Endodermal cell (in vitro differentiated cells): ENCODE data around the gene CACNA2D2. TPM values are rescaled to one million over a fixed set of nuclear protein-coding genes. Genes with fewer than 3 reads are reported as not detected.

ENCODE experiments used
- DNase-seq: peaks from one replicate; pipeline ENCODE4 v3.0.0-alpha.2; 2017
- H3K27ac ChIP-seq: 2 replicates; pipeline ENCODE4 v1.5.1; 2013; ENCODE audit warnings: mild to moderate bottlenecking, low read depth, low read length, moderate library complexity
- H3K27me3 ChIP-seq: 2 replicates; pipeline ENCODE4 v1.6.1; 2013; ENCODE audit warnings: mild to moderate bottlenecking, low read length, moderate library complexity; ENCODE audit not compliant: insufficient read depth, control insufficient read depth, poor library complexity, severe bottlenecking
- H3K36me3 ChIP-seq: 2 replicates; pipeline ENCODE4 v1.7.0; 2013; ENCODE audit warnings: mild to moderate bottlenecking, low read length, moderate library complexity; ENCODE audit not compliant: control insufficient read depth, insufficient read depth
- H3K4me1 ChIP-seq: one replicate; pipeline ENCODE4 v1.7.0; 2013; ENCODE audit warnings: low read length; ENCODE audit not compliant: control insufficient read depth, insufficient read depth
- H3K4me3 ChIP-seq: 2 replicates; pipeline ENCODE4 v1.5.1; 2013; ENCODE audit warnings: mild to moderate bottlenecking, low read length, moderate library complexity
- H3K9ac ChIP-seq: 2 replicates; pipeline ENCODE4 v1.6.1; 2013; ENCODE audit warnings: mild to moderate bottlenecking, low read length, moderate library complexity; ENCODE audit not compliant: poor library complexity, severe bottlenecking; ENCODE audit errors: extremely low read depth
- H3K9me3 ChIP-seq: 2 replicates; pipeline ENCODE4 v1.6.1; 2013; ENCODE audit warnings: mild to moderate bottlenecking, low read length, moderate library complexity; ENCODE audit not compliant: control insufficient read depth
- H3K27ac Mint-ChIP-seq: 2 replicates; pipeline ENCODE4 v1.8.0; 2020; ENCODE audit warnings: mixed read lengths
- H3K27me3 Mint-ChIP-seq: 2 replicates; pipeline ENCODE4 v1.8.0; 2021; ENCODE audit warnings: mild to moderate bottlenecking, mixed read lengths; ENCODE audit not compliant: insufficient read depth
- H3K36me3 Mint-ChIP-seq: 2 replicates; pipeline ENCODE4 v1.8.0; 2020; ENCODE audit warnings: low read depth, mixed read lengths
- H3K4me1 Mint-ChIP-seq: 2 replicates; pipeline ENCODE4 v1.8.0; 2020; ENCODE audit warnings: mixed read lengths
- H3K4me3 Mint-ChIP-seq: 2 replicates; pipeline ENCODE4 v1.8.0; 2020; ENCODE audit warnings: mild to moderate bottlenecking, moderate library complexity, mixed read lengths
- H3K9me3 Mint-ChIP-seq: 2 replicates; pipeline ENCODE4 v1.8.0; 2020; ENCODE audit warnings: mild to moderate bottlenecking, mixed read lengths
- WGBS, 2 experiments: methylation state at CpG; one replicate each; pipeline versions ENCODE4 v1.1.5 to v1.1.7; 2013; ENCODE audit warnings: missing lambda C conversion rate in 2 of 2, mixed read lengths in 1 of 2; ENCODE audit not compliant: insufficient coverage in 1 of 2, insufficient read length in 1 of 2; 5-methylcytosine and 5-hydroxymethylcytosine counted together
- total RNA-seq, 2 donors: library from RNA; stranded (reverse); fragmentation: NEBNext Ultra II Directional in 1 of 2; extraction: Animal tissue kit (Norgen Biotek cat#: 25700) in 1 of 2; gene quantifications; 2 replicates in 1 of 2; 3 replicates in 1 of 2; pipeline ENCODE4 v1.2.1, GENCODE V29; 2021
- TF ChIP-seq, protein P1 (sequence below): fragments of 200-600 bp; sonication (generic); conservative IDR thresholded peaks from 2 replicates; pipeline ENCODE4 v1.5.0; 2021; ENCODE audit warnings: antibody characterized with exemption, mild to moderate bottlenecking

CACNA2D2 gene
- total RNA-seq, 2 donors from 2014 or later = 17.6 to 20.7 TPM

DNA sequence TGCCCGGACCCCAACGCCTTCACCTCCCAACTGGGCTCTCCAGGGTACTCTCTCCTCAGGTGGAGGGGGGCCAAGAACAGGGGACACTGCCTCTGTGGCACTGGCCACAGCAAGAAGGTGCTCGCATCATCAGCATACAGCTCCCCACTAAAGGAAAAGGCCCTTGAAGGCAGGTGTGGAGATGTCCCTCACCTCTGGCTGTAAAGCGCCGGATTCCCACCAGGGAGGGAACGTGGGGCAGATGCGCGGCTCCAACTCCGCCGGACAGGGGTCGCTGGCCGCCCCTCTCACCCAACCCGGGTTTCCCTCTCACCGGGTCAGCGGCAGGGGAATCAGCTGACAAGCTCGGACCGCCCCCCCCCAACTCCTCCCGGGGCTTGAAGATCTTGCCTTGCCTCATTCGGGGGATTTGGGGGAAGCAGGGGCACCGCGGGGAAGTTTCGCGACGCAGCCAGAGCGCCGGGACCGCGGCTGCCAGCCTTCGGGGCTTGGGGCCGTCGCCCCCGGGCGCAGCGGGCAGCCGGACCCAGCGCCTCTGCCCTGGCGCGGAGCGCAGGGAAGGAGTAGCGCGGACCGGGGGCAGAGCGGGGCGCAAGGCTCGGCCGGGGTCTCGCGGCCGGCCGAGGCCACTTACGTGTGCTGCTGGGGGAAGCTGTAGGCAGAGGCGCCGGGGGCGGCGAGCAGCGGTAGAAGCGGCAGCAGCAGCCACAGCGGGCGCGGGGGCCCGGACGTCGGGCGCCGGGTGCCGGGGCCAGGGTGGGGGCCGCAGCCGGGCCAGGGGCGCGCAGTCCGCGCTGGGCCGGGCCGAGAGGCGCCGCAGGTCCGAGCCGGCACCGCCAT lies 630 bp downstream of the CACNA2D2 start:
- H3K27ac Mint-ChIP-seq = no peak overlapping the region
- peak overlapping the region; percentile 72 for H3K4me3 ChIP-seq
- no peak overlapping the region for H3K27ac ChIP-seq
- DNase-seq = peak; percentile 82
- WGBS, 2 experiments = 1 to 2% methylated on average over 21 to 79 of the region's 79 CpGs
- no peaks in the 10 kb centered on the region for H3K9me3 ChIP-seq
- no peaks in the 10 kb centered on the region for H3K4me1 ChIP-seq
- peaks cover 6% of the 10 kb centered on the region for H3K4me1 Mint-ChIP-seq
- peaks cover 22% of the 10 kb centered on the region for H3K27me3 ChIP-seq
- TF ChIP-seq, protein P1, sequence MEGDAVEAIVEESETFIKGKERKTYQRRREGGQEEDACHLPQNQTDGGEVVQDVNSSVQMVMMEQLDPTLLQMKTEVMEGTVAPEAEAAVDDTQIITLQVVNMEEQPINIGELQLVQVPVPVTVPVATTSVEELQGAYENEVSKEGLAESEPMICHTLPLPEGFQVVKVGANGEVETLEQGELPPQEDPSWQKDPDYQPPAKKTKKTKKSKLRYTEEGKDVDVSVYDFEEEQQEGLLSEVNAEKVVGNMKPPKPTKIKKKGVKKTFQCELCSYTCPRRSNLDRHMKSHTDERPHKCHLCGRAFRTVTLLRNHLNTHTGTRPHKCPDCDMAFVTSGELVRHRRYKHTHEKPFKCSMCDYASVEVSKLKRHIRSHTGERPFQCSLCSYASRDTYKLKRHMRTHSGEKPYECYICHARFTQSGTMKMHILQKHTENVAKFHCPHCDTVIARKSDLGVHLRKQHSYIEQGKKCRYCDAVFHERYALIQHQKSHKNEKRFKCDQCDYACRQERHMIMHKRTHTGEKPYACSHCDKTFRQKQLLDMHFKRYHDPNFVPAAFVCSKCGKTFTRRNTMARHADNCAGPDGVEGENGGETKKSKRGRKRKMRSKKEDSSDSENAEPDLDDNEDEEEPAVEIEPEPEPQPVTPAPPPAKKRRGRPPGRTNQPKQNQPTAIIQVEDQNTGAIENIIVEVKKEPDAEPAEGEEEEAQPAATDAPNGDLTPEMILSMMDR = peak; percentile 64
- H3K9ac ChIP-seq = peak overlapping the region; percentile 30
- H3K9me3 Mint-ChIP-seq = no peaks in the 10 kb centered on the region
- H3K4me3 Mint-ChIP-seq = peak overlapping the region; percentile 61
- peaks cover 40% of the 10 kb centered on the region for H3K27me3 Mint-ChIP-seq
- H3K36me3 ChIP-seq = no peaks in the 10 kb centered on the region
- H3K36me3 Mint-ChIP-seq = no peaks in the 10 kb centered on the region

DNA sequence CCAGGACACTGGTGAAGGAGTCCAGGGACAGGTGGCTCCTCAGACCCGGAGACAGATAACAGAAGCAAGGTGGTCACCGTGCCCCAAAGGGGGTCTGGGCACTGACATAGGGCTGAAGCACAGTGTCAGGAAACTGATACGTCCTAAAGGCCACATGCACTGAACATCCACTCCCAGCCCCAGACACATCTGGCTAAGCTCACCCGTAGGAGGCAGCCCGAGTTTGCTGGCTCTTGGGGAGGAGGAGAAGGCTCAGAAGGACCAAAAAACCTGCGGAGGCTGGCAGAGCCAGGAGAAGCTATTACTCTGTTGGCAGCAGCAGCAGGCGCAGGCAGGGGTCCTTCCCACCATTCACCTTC lies 1.2 kb downstream of the CACNA2D2 start:
- H3K27ac Mint-ChIP-seq = no peak overlapping the region
- TF ChIP-seq, protein P1 = no peak
- no peaks in the 10 kb centered on the region for H3K9me3 Mint-ChIP-seq
- Histone ChIP-seq H3K9ac (no peak overlapping the region), H3K9me3 (no peaks in the 10 kb centered on the region), H3K4me3 (peak overlapping the region; percentile 72), H3K27me3 (peaks cover 22% of the 10 kb centered on the region), H3K36me3 (no peaks in the 10 kb centered on the region), H3K4me1 (peaks cover 2% of the 10 kb centered on the region), H3K27ac (no peak overlapping the region)
- DNase-seq = no peak
- H3K36me3 Mint-ChIP-seq = no peaks in the 10 kb centered on the region
- peaks cover 40% of the 10 kb centered on the region for H3K27me3 Mint-ChIP-seq
- H3K4me3 Mint-ChIP-seq = peak overlapping the region; percentile 61
- H3K4me1 Mint-ChIP-seq = peaks cover 11% of the 10 kb centered on the region
- 42 to 60% methylated on average over 4 to 7 of the region's 7 CpGs for WGBS, 2 experiments

DNA sequence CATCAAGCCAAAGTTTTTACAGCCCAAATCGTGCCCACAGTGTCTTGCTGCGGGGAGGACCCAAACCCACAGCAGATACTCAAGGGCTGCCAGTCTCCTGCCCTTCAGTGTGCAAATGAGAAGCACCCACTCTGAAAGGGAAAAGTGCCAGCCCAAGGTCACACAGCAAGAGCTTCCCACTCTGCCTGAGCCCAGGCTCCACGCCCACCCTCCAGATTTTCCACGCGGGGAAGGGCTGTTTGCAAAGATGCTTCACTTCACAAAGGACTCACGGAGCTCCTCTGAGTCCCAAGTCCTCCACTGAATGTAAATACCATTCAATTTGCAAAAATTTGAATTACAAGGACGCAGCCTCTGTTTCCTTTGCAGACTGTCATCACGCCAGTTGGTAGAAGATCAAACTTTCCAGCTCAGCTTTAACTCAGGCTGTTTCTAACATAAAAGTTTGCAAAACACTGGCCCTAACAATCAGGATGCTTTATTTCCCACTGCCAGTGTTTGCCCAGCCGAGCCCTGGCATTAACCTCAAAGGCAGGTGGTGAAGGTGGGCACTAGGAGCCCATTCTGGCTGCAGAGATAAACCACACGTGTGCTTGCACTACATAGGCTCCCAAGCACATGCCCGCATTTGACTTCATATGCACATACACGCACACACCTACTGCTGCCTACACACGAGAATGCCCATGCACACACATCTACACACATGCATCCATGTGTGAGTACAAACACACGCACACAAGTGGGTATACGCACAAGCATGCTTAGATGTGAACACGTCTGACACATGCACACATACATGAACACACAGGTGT lies 7.6 kb downstream of the CACNA2D2 start:
- H3K4me3 Mint-ChIP-seq = peak overlapping the region; percentile 14
- H3K27me3 Mint-ChIP-seq = peaks cover 11% of the 10 kb centered on the region
- Histone ChIP-seq H3K4me1 (peaks cover 6% of the 10 kb centered on the region), H3K4me3 (no peak overlapping the region), H3K9me3 (no peaks in the 10 kb centered on the region), H3K9ac (no peak overlapping the region), H3K27me3 (no peaks in the 10 kb centered on the region), H3K27ac (no peak overlapping the region), H3K36me3 (no peaks in the 10 kb centered on the region)
- no peak overlapping the region for H3K27ac Mint-ChIP-seq
- TF ChIP-seq, protein P1 = no peak
- peaks cover 31% of the 10 kb centered on the region for H3K4me1 Mint-ChIP-seq
- WGBS, 2 experiments = 67 to 71% methylated on average over 12 to 16 of the region's 16 CpGs
- no peaks in the 10 kb centered on the region for H3K9me3 Mint-ChIP-seq
- DNase-seq = no peak
- no peaks in the 10 kb centered on the region for H3K36me3 Mint-ChIP-seq
